ENCODE measurements around the gene TXNDC11.

DNA sequence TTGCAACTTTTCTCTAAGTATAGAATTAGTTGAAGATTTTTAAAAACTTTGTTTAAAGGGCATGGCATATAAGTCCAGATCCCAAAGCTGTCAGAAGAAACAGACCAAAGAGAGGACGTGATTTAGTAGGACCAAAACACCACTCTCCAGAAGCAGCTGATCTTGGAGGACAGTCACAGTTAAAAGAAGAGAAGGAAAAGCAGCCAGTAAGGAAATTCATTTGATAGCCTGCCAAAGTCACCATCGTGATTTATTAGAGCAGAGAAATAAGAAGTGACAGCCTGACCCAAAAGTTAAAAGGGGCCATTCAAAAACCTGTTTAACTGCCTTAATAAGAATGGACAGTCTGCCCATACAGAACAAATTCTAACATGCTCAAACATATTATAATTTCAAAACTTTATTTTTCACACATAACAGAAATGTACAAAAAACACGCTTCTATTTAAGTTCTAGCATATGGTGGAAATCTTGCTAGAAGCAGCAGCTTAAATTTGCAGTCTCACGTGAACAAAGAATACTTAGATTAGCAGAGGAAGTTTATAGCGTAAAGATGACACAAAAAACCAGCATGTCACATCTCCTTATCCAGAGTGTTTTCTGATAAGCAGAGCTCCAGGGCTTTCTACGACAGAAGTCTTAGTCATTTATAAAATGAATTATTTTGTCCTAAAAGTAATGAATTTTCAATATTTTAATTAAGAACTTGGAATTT is 37.2 kb downstream of the TXNDC11 start:
- TF ChIP-seq, protein P1, sequence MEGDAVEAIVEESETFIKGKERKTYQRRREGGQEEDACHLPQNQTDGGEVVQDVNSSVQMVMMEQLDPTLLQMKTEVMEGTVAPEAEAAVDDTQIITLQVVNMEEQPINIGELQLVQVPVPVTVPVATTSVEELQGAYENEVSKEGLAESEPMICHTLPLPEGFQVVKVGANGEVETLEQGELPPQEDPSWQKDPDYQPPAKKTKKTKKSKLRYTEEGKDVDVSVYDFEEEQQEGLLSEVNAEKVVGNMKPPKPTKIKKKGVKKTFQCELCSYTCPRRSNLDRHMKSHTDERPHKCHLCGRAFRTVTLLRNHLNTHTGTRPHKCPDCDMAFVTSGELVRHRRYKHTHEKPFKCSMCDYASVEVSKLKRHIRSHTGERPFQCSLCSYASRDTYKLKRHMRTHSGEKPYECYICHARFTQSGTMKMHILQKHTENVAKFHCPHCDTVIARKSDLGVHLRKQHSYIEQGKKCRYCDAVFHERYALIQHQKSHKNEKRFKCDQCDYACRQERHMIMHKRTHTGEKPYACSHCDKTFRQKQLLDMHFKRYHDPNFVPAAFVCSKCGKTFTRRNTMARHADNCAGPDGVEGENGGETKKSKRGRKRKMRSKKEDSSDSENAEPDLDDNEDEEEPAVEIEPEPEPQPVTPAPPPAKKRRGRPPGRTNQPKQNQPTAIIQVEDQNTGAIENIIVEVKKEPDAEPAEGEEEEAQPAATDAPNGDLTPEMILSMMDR (conservative IDR thresholded peaks at IDR 0.05 in 1 of 2, IDR thresholded peaks at IDR 0.05 in 1 of 2; ENCODE audit: extremely low read depth in 1 of 2, insufficient read depth in 1 of 2, low read depth in 1 of 2, low read length in 2 of 2) = no peak
- no peak for TF ChIP-seq EZH2 (IDR thresholded peaks at IDR 0.05; ENCODE audit: borderline replicate concordance, low read length)
